SW480 (cell line): ENCODE data around the gene GALNT9.
"Not testable (repeated sequence)": the region's sequence is repeated elsewhere in the genome, so short reads cannot be mapped to it uniquely, and the experiment has no call there.

Source experiments
- DNase-seq: peaks from one replicate; pipeline ENCODE4 v3.0.0-alpha.2; 2016; ENCODE audit warnings: low spot score

The GALNT9 gene

GRCh38 chr12:132196873-132197390, 132.5 kb downstream of the GALNT9 start:
- no peak for DNase-seq

- DNase-seq: peak; percentile 67
Observed at GRCh38 chr12:132196038-132196872, 133.1 kb downstream of the GALNT9 start.

GRCh38 chr12:132195242-132195641, 134.1 kb downstream of the GALNT9 start:
- DNase-seq: not testable (repeated sequence)

GRCh38 chr12:132194556-132194955, 134.8 kb downstream of the GALNT9 start:
- DNase-seq: no peak

GRCh38 chr12:132194056-132194455, 135.3 kb downstream of the GALNT9 start:
- no peak for DNase-seq

GRCh38 chr12:132191715-132192553, 137.5 kb downstream of the GALNT9 start:
- no peak for DNase-seq

- no peak for DNase-seq
Observed at GRCh38 chr12:132190834-132191500, 138.4 kb downstream of the GALNT9 start.

GRCh38 chr12:132190012-132190755, 139.2 kb downstream of the GALNT9 start:
- DNase-seq: no peak

GRCh38 chr12:132189378-132190011, 139.9 kb downstream of the GALNT9 start:
- DNase-seq: peak; percentile 89

GRCh38 chr12:132188916-132189325, 140.5 kb downstream of the GALNT9 start:
- DNase-seq: no peak

GRCh38 chr12:132188451-132188901, 140.9 kb downstream of the GALNT9 start:
- no peak for DNase-seq

- DNase-seq: no peak
Observed at GRCh38 chr12:132187646-132188450, 141.5 kb downstream of the GALNT9 start.

- DNase-seq: no peak
Observed at GRCh38 chr12:132186857-132187620, 142.3 kb downstream of the GALNT9 start.

- no peak for DNase-seq
Observed at GRCh38 chr12:132186208-132186856, 143.1 kb downstream of the GALNT9 start.

GRCh38 chr12:132185705-132186104, 143.7 kb downstream of the GALNT9 start:
- no peak for DNase-seq

- no peak for DNase-seq
Observed at GRCh38 chr12:132182711-132183365, 146.6 kb downstream of the GALNT9 start.

GRCh38 chr12:132182206-132182710, 147.1 kb downstream of the GALNT9 start:
- no peak for DNase-seq
